Thyroid gland (tissue), 4 donors: ENCODE measurements around the gene ELOB. TPM values are rescaled to one million over a fixed set of nuclear protein-coding genes. Genes with fewer than 3 reads are reported as not detected.

Experiments
- DNase-seq, 2 donors: peaks; one replicate each; pipeline ENCODE4 v3.0.0-alpha.2; 2019
- H3K27ac ChIP-seq, 3 donors: fragments of 200-600 bp; sonication (generic); 1 replicate in 2 of 3; 2 replicates in 1 of 3; pipeline ENCODE4 v1.5.1; 2016 to 2019; ENCODE audit warnings: mild to moderate bottlenecking in 1 of 3, moderate library complexity in 1 of 3
- H3K27me3 ChIP-seq: fragments of 200-600 bp; sonication (generic); one replicate; pipeline ENCODE4 v1.5.1; 2019
- H3K36me3 ChIP-seq, 2 donors: fragments of 200-600 bp; sonication (generic); one replicate each; pipeline ENCODE4 v1.5.1; 2016 to 2019
- H3K4me1 ChIP-seq, 2 donors: fragments of 200-600 bp; sonication (generic); one replicate each; pipeline ENCODE4 v1.5.1; 2017 to 2019
- H3K4me3 ChIP-seq, 3 donors: fragments of 200-600 bp; sonication (generic); replicated peaks in 1 of 3; 1 replicate in 2 of 3; 2 replicates in 1 of 3; pipeline ENCODE4 v1.5.1; 2016; ENCODE audit warnings: mild to moderate bottlenecking in 1 of 3
- H3K9me3 ChIP-seq: fragments of 200-600 bp; sonication (generic); one replicate; pipeline ENCODE4 v1.5.1; 2017
- CTCF ChIP-seq, 6 experiments: fragments of 200-600 bp in 3 of 6; fragments of 450-650 bp in 3 of 6; sonication (generic) in 3 of 6; IDR thresholded peaks; one replicate each; pipeline ENCODE4 v1.5.1; 2016 to 2019; ENCODE audit warnings: antibody characterized with exemption in 6 of 6, mild to moderate bottlenecking in 2 of 6, inconsistent platforms in 1 of 6, moderate library complexity in 1 of 6
- POLR2A ChIP-seq, 2 donors: fragments of 450-650 bp; IDR thresholded peaks; one replicate each; pipeline ENCODE4 v1.6.1; 2017; ENCODE audit warnings: antibody characterized with exemption in 2 of 2, mild to moderate bottlenecking in 2 of 2, moderate library complexity in 1 of 2
- WGBS, 2 donors: methylation state at CpG; one replicate each; pipeline ENCODE4 v1.1.5; 2017; 5-methylcytosine and 5-hydroxymethylcytosine counted together
- intact Hi-C: fragments of 100-400 bp; cut with DNase I; formaldehyde crosslinking; loops from one replicate; pipeline ENCODE4 v1.15.1; 2023
- total RNA-seq, 4 donors: library from RNA; depleted of rRNA; stranded (reverse); fragments of >200 nt; gene quantifications; one replicate each; pipeline ENCODE4 v1.2.3, GENCODE V29; 2016

ELOB gene
- total RNA-seq, 4 donors from 2014 or later = 373 to 786 (median 647) TPM

- 71 to 80% methylated on average over 6 to 7 of the region's 7 CpGs for WGBS, 2 donors
- intact Hi-C loops = no loop called here
- H3K27me3 ChIP-seq = no peaks in the 10 kb centered on the region
- H3K27ac ChIP-seq = no peak overlapping the region
- H3K36me3 ChIP-seq = peaks cover 41 to 46% of the 10 kb centered on the region in 2 donors
- H3K4me3 ChIP-seq = no peak overlapping the region
- no peak for DNase-seq
- H3K9me3 ChIP-seq = no peaks in the 10 kb centered on the region
- H3K4me1 ChIP-seq = peaks cover 18 to 19% of the 10 kb centered on the region in 2 donors
- no peak for TF ChIP-seq CTCF (IDR thresholded peaks at IDR 0.05)
- no peak for TF ChIP-seq POLR2A (IDR thresholded peaks at IDR 0.05)
Observed at GRCh38 chr16:2774161-2774891, 2.8 kb downstream of the ELOB start.

GRCh38 chr16:2773188-2773968, 3.7 kb downstream of the ELOB start:
- no peak for DNase-seq
- Histone ChIP-seq H3K36me3 (peaks cover 50 to 55% of the 10 kb centered on the region in 2 donors), H3K9me3 (no peaks in the 10 kb centered on the region), H3K4me3 (no peak overlapping the region), H3K27ac (no peak overlapping the region), H3K4me1 (peaks cover 12 to 13% of the 10 kb centered on the region in 2 donors), H3K27me3 (no peaks in the 10 kb centered on the region)
- TF ChIP-seq POLR2A (IDR thresholded peaks at IDR 0.05) (no peak), CTCF (IDR thresholded peaks at IDR 0.05) (no peak)
- 86 to 89% methylated on average over 10 to 12 of the region's 12 CpGs for WGBS, 2 donors
- intact Hi-C loops = no loop called here

GRCh38 chr16:2771496-2772402, 5.3 kb downstream of the ELOB start:
- no peaks in the 10 kb centered on the region for H3K9me3 ChIP-seq
- peaks cover 66 to 71% of the 10 kb centered on the region in 2 donors for H3K36me3 ChIP-seq
- intact Hi-C loops = no loop called here
- H3K4me1 ChIP-seq = peaks cover 9% of the 10 kb centered on the region in 2 donors
- H3K4me3 ChIP-seq = no peak overlapping the region
- H3K27me3 ChIP-seq = no peaks in the 10 kb centered on the region
- WGBS, 2 donors = 78% methylated on average over 18 of the region's 18 CpGs
- no peak for DNase-seq
- no peak for TF ChIP-seq CTCF (IDR thresholded peaks at IDR 0.05)
- no peak for TF ChIP-seq POLR2A (IDR thresholded peaks at IDR 0.05)
- no peak overlapping the region for H3K27ac ChIP-seq

DNA sequence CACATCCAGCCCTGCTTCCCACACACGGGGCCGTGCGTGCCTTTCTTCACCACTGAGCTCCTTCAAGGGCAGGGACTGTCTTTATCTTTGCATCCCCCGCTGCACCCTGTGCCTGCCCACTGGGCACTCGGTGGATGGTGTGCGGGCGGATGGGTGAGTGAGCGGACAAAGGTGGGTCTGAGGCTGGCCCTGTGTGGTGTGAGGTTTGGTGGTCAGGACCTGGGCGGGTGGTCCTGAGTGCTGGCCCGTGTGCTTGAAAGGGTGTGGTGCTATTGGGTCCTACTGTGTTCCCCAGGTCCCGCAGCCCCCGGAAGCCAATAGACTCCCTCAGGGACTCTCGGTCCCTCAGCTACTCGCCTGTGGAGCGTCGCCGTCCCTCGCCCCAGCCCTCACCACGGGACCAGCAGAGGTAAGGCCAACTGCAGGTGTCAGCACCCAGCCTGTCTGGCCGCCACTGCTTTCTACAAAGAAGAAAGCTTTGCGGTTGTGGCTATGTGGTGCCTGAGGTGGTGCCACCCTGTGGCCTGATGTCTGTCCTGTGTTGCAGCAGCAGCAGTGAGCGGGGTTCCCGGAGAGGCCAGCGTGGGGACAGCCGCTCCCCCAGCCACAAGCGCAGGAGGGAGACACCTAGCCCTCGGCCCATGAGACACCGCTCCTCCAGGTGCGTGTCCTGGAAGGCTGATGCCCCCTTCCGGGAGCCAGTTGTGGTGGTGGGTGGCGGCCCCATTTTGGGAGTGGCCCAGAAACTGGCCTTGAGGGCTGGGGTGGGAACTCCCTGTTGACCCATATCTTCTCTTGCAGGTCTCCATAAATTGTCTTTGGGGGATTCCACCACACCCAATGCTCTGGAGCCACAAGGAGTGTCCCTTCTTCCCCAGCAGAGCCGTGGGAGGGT, 6.8 kb downstream of the ELOB start:
- 86 to 88% methylated on average over 19 to 25 of the region's 32 CpGs for WGBS, 2 donors
- H3K4me1 ChIP-seq = no peaks in the 10 kb centered on the region
- intact Hi-C loops = no loop called here

More for the DNA sequence above, 6.8 kb downstream of the ELOB start:
- Histone ChIP-seq H3K36me3 (peaks cover 81 to 86% of the 10 kb centered on the region in 2 donors), H3K4me3 (no peak overlapping the region), H3K9me3 (no peaks in the 10 kb centered on the region), H3K27ac (no peak overlapping the region), H3K27me3 (no peaks in the 10 kb centered on the region)
- no peak for DNase-seq
- TF ChIP-seq CTCF (IDR thresholded peaks at IDR 0.05) (no peak), POLR2A (IDR thresholded peaks at IDR 0.05) (no peak)
